H1 (cell line): ENCODE data around the gene SVIL. TPM values are rescaled to one million over a fixed set of nuclear protein-coding genes. Genes with fewer than 3 reads are reported as not detected.

ENCODE experiments used
- CTBP2 ChIP-seq: IDR thresholded peaks from 2 replicates; pipeline ENCODE4 v1.7.0; 2011; ENCODE audit warnings: borderline replicate concordance, mild to moderate bottlenecking, moderate library complexity, mixed read lengths, low read length; ENCODE audit not compliant: insufficient read depth, insufficient read length
- EZH2 ChIP-seq: fragments of 200-600 bp; sonication (generic); IDR thresholded peaks from 2 replicates; pipeline ENCODE4 v1.7.1; 2012; ENCODE audit warnings: low read depth, mild to moderate bottlenecking, moderate library complexity, low read length, inconsistent platforms; ENCODE audit not compliant: severe bottlenecking
- NRF1 ChIP-seq: IDR thresholded peaks from 2 replicates; pipeline ENCODE4 v1.6.1; 2011; ENCODE audit warnings: mild to moderate bottlenecking, low read depth, low read length, improper control_type of control experiment
- SP1 ChIP-seq: IDR thresholded peaks from 2 replicates; pipeline ENCODE4 v1.6.1; 2011; ENCODE audit warnings: low read depth, low read length
- polyA plus RNA-seq, 7 experiments: library from polyadenylated mRNA; depleted of rRNA in 3 of 7; stranded (reverse) in 5 of 7; unstranded in 2 of 7; fragments of >200 nt in 5 of 7; fragments of 200-250 nt in 2 of 7; gene quantifications; 1 replicate in 5 of 7; 2 replicates in 1 of 7; 4 replicates in 1 of 7; pipeline versions ENCODE4 v1.2.1 to v1.2.3, GENCODE V29; 2011 to 2013; ENCODE audit warnings: missing spikeins in 2 of 7, mixed read lengths in 2 of 7
- total RNA-seq: library from RNA; stranded (reverse); fragmentation: NEBNext Ultra II Directional; extraction: Animal tissue kit (Norgen Biotek cat#: 25700); gene quantifications from 2 replicates; pipeline ENCODE4 v1.2.1, GENCODE V29; 2021
- TF ChIP-seq, protein P1 (sequence below): IDR thresholded peaks from 2 replicates; pipeline ENCODE4 v1.6.1; 2011; ENCODE audit warnings: low read depth, mild to moderate bottlenecking, low read length; ENCODE audit not compliant: insufficient read depth
- TF ChIP-seq, protein P2 (sequence below): IDR thresholded peaks from 2 replicates; pipeline ENCODE4 v1.6.1; 2012; ENCODE audit warnings: inconsistent platforms

SVIL gene
- total and polyA plus RNA-seq, 2 of the 8 experiments (the other 6 are each of a cell fraction or from before 2014, with no cell fraction given): 4.7 to 15.4 TPM

DNA sequence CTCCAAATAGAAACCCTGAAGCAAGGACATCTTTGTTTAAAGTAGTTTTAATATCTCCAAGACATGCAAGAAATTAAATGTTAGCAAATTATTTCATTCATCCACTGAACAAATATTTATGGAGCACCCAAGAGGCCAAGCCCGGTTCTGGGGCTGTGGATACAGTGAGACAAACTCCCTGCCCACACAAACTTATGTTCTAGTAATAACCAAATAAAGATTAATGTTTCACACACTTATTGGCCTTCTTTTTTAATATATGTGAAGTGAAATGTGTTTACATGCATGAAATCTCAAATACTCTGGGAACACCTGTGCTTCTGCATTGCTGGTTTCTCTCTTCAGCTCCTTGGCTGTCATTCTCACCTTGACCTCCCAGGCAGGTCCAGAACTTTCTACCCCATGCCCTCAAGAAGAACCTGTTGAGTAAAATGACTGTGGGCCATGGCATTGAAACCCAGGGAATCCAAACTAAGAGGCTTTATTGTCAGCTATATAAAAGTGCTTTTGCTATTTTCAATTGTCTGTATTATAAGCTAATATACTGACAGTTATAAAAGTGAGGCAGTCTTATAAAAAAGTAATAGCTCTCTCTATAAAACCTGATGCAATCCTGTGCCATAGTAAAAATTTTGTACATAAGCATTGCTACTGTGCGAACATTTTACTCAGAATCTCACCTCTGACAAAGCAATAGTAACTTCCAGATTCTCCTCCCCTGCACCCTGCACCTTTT, 43.7 kb downstream of the SVIL start (continued):
- TF ChIP-seq, protein P1, sequence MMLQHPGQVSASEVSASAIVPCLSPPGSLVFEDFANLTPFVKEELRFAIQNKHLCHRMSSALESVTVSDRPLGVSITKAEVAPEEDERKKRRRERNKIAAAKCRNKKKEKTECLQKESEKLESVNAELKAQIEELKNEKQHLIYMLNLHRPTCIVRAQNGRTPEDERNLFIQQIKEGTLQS: no peak
- TF ChIP-seq CTBP2 (no peak), NRF1 (no peak), EZH2 (no peak), SP1 (no peak)
- TF ChIP-seq, protein P2, sequence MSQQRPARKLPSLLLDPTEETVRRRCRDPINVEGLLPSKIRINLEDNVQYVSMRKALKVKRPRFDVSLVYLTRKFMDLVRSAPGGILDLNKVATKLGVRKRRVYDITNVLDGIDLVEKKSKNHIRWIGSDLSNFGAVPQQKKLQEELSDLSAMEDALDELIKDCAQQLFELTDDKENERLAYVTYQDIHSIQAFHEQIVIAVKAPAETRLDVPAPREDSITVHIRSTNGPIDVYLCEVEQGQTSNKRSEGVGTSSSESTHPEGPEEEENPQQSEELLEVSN: no peak
- TF ChIP-seq, all 59 proteins: peak for 0
